HL-60/S4 (cell line): ENCODE results near the gene VPS51.

Experiments
- in situ Hi-C: fragments of 300-500 bp; cut with MboI; formaldehyde crosslinking; loops from 2 replicates; pipeline ENCODE4 v1.14.3; 2022; ENCODE audit warnings: low sequenced_read_pairs

Gene VPS51

GRCh38 chr11:65104628-65105027 is 8.6 kb downstream of the VPS51 start:
- in situ Hi-C loops = no loop called here

GRCh38 chr11:65107078-65107477 is 11.1 kb downstream of the VPS51 start:
- in situ Hi-C loops = no loop called here

GRCh38 chr11:65107751-65108468 is 11.9 kb downstream of the VPS51 start:
- in situ Hi-C loops = no loop called here

- in situ Hi-C loops = no loop called here
These were observed 12.6 kb downstream of the VPS51 start for GRCh38 chr11:65108469-65109123.

GRCh38 chr11:65109231-65110198 is 13.5 kb downstream of the VPS51 start:
- in situ Hi-C loops = loop anchor here (10.0 kb wide), 1 partner anchor 265 kb away; the partner anchor contains the start of gene CDC42BPG

GRCh38 chr11:65110354-65110861 is 14.4 kb downstream of the VPS51 start:
- in situ Hi-C loops = loop anchor here (10.0 kb wide), 1 partner anchor 266 kb away; the partner anchor contains the start of gene CDC42BPG

GRCh38 chr11:65111159-65111743 is 15.2 kb downstream of the VPS51 start:
- in situ Hi-C loops = loop anchor here (10.0 kb wide), 1 partner anchor 266 kb away; the partner anchor contains the start of gene CDC42BPG

- in situ Hi-C loops = loop anchor here (10.0 kb wide), 1 partner anchor 267 kb away; the partner anchor contains the start of gene CDC42BPG
These were observed 15.9 kb downstream of the VPS51 start, which contains the start of gene TM7SF2 for GRCh38 chr11:65111744-65112545. TM7SF2 (plus strand) TSS chr11:65111872; CDS start chr11:65112016, 144 bp downstream.

- in situ Hi-C loops = loop anchor here (10.0 kb wide), 1 partner anchor 268 kb away; the partner anchor contains the start of gene CDC42BPG
These were observed 16.7 kb downstream of the VPS51 start for GRCh38 chr11:65112546-65113360.

- in situ Hi-C loops = loop anchor here (10.0 kb wide), 1 partner anchor 269 kb away; the partner anchor contains the start of gene CDC42BPG
These were observed 17.3 kb downstream of the VPS51 start for GRCh38 chr11:65113361-65113756.

- in situ Hi-C loops = loop anchor here (10.0 kb wide), 1 partner anchor 269 kb away; the partner anchor contains the start of gene CDC42BPG
These were observed 17.8 kb downstream of the VPS51 start for GRCh38 chr11:65113839-65114238.

- in situ Hi-C loops = loop anchor here (10.0 kb wide), 1 partner anchor 270 kb away; the partner anchor contains the start of gene CDC42BPG
These were observed 18.6 kb downstream of the VPS51 start for GRCh38 chr11:65114538-65115171.

GRCh38 chr11:65115361-65116082 is 19.5 kb downstream of the VPS51 start:
- in situ Hi-C loops = loop anchor here (10.0 kb wide), 1 partner anchor 271 kb away; the partner anchor contains the start of gene CDC42BPG

- in situ Hi-C loops = loop anchor here (10.0 kb wide), 1 partner anchor 272 kb away; the partner anchor contains the start of gene CDC42BPG
These were observed 20.6 kb downstream of the VPS51 start for GRCh38 chr11:65116370-65117205.

GRCh38 chr11:65117206-65118096 is 21.4 kb downstream of the VPS51 start, which contains the start of gene ZNHIT2:
ZNHIT2 (minus strand) TSS chr11:65117701; CDS start chr11:65117653, 48 bp downstream.
- in situ Hi-C loops = loop anchor here (10.0 kb wide), 1 partner anchor 273 kb away; the partner anchor contains the start of gene CDC42BPG
